ENCODE data around the gene DUSP18.

Gene DUSP18

GRCh38 chr22:30662040-30662439, 5.6 kb downstream of the DUSP18 start:
- DNase-seq (ENCODE audit: low spot score in 2 of 2) (no peak), ATAC-seq (no peak)
- Mint-ChIP-seq H3K4me3 (no peak overlapping the region), H3K9me3 (no peaks in the 10 kb centered on the region), H3K36me3 (peaks cover 50% of the 10 kb centered on the region), H3K4me1 (peaks cover 11% of the 10 kb centered on the region), H3K27ac (no peak overlapping the region)

GRCh38 chr22:30655532-30655931, 12.1 kb downstream of the DUSP18 start:
- peaks cover 13% of the 10 kb centered on the region for H3K4me1 Mint-ChIP-seq
- H3K27ac Mint-ChIP-seq, result no peak overlapping the region
- H3K36me3 Mint-ChIP-seq, result peaks cover 18% of the 10 kb centered on the region
- no peak overlapping the region for H3K4me3 Mint-ChIP-seq
- no peak for ATAC-seq
- H3K9me3 Mint-ChIP-seq, result no peaks in the 10 kb centered on the region
- DNase-seq (ENCODE audit: low spot score in 2 of 2), result no peak

GRCh38 chr22:30654361-30654760, 13.3 kb downstream of the DUSP18 start:
- no peak for ATAC-seq
- no peak overlapping the region for H3K27ac Mint-ChIP-seq

GRCh38 chr22:30652852-30653251, 14.8 kb downstream of the DUSP18 start:
- peaks cover 36% of the 10 kb centered on the region for H3K4me1 Mint-ChIP-seq
- H3K36me3 Mint-ChIP-seq, result peaks cover 15% of the 10 kb centered on the region
- no peaks in the 10 kb centered on the region for H3K9me3 Mint-ChIP-seq
- ATAC-seq (no peak), DNase-seq (ENCODE audit: low spot score in 2 of 2) (no peak)
- no peak overlapping the region for H3K4me3 Mint-ChIP-seq
- peak overlapping the region; percentile 40 for H3K27ac Mint-ChIP-seq

More at GRCh38 chr22:30654361-30654760, 13.3 kb downstream of the DUSP18 start:
- no peak for DNase-seq (ENCODE audit: low spot score in 2 of 2)
- Mint-ChIP-seq H3K9me3 (no peaks in the 10 kb centered on the region), H3K4me1 (peaks cover 21% of the 10 kb centered on the region), H3K36me3 (peaks cover 11% of the 10 kb centered on the region), H3K4me3 (no peak overlapping the region)

GRCh38 chr22:30650508-30651116, 17.1 kb downstream of the DUSP18 start:
- H3K4me1 Mint-ChIP-seq, result peaks cover 38% of the 10 kb centered on the region
- ATAC-seq, result no peak
- peaks cover 16% of the 10 kb centered on the region for H3K36me3 Mint-ChIP-seq
- peak overlapping the region; percentile 29 for H3K27ac Mint-ChIP-seq
- DNase-seq (ENCODE audit: low spot score in 2 of 2), result no peak
- no peaks in the 10 kb centered on the region for H3K9me3 Mint-ChIP-seq
- H3K4me3 Mint-ChIP-seq, result no peak overlapping the region

- peak overlapping the region; percentile 92 for H3K27ac Mint-ChIP-seq
- peak; percentile 99 for ATAC-seq
- no peaks in the 10 kb centered on the region for H3K9me3 Mint-ChIP-seq
- H3K4me3 Mint-ChIP-seq, result peak overlapping the region; percentile 37
- peaks cover 42% of the 10 kb centered on the region for H3K4me1 Mint-ChIP-seq
- DNase-seq (ENCODE audit: low spot score in 2 of 2), result peak; percentile 54 to 88
- peaks cover 16% of the 10 kb centered on the region for H3K36me3 Mint-ChIP-seq
These were observed 18.2 kb downstream of the DUSP18 start for GRCh38 chr22:30649430-30650007.

- DNase-seq (ENCODE audit: low spot score in 2 of 2) (no peak), ATAC-seq (no peak)
- H3K27ac Mint-ChIP-seq, result peak overlapping the region; percentile 92
- H3K9me3 Mint-ChIP-seq, result no peaks in the 10 kb centered on the region
- H3K36me3 Mint-ChIP-seq, result peaks cover 23% of the 10 kb centered on the region
- peaks cover 45% of the 10 kb centered on the region for H3K4me1 Mint-ChIP-seq
- peak overlapping the region; percentile 37 for H3K4me3 Mint-ChIP-seq
These were observed 18.9 kb downstream of the DUSP18 start for GRCh38 chr22:30648825-30649224.

GRCh38 chr22:30647536-30647935, 20.1 kb downstream of the DUSP18 start:
- H3K36me3 Mint-ChIP-seq, result peaks cover 28% of the 10 kb centered on the region
- no peak for ATAC-seq
- DNase-seq (ENCODE audit: low spot score in 2 of 2), result no peak
- H3K4me1 Mint-ChIP-seq, result peaks cover 53% of the 10 kb centered on the region
- peak overlapping the region; percentile 92 for H3K27ac Mint-ChIP-seq
- H3K9me3 Mint-ChIP-seq, result no peaks in the 10 kb centered on the region
- H3K4me3 Mint-ChIP-seq, result no peak overlapping the region

- H3K9me3 Mint-ChIP-seq, result no peaks in the 10 kb centered on the region
- no peak overlapping the region for H3K27ac Mint-ChIP-seq
- ATAC-seq (no peak), DNase-seq (ENCODE audit: low spot score in 2 of 2) (no peak)
- H3K4me3 Mint-ChIP-seq, result no peak overlapping the region
- H3K4me1 Mint-ChIP-seq, result peaks cover 50% of the 10 kb centered on the region
- H3K36me3 Mint-ChIP-seq, result peaks cover 32% of the 10 kb centered on the region
These were observed 21.0 kb downstream of the DUSP18 start for GRCh38 chr22:30646518-30647160.

GRCh38 chr22:30643055-30643875, 24.4 kb downstream of the DUSP18 start:
- peak overlapping the region; percentile 94 for H3K27ac Mint-ChIP-seq

GRCh38 chr22:30640839-30641430, 26.7 kb downstream of the DUSP18 start:
- no peak overlapping the region for H3K4me3 Mint-ChIP-seq
- no peak overlapping the region for H3K27ac Mint-ChIP-seq
- ATAC-seq, result no peak
- H3K36me3 Mint-ChIP-seq, result peaks cover 18% of the 10 kb centered on the region
- no peak for DNase-seq (ENCODE audit: low spot score in 2 of 2)
- peaks cover 38% of the 10 kb centered on the region for H3K4me1 Mint-ChIP-seq
- H3K9me3 Mint-ChIP-seq, result no peaks in the 10 kb centered on the region

More at GRCh38 chr22:30643055-30643875, 24.4 kb downstream of the DUSP18 start:
- Mint-ChIP-seq H3K9me3 (no peaks in the 10 kb centered on the region), H3K36me3 (peaks cover 23% of the 10 kb centered on the region), H3K4me3 (peak overlapping the region; percentile 49), H3K4me1 (peaks cover 33% of the 10 kb centered on the region)
- no peak for ATAC-seq
- no peak for DNase-seq (ENCODE audit: low spot score in 2 of 2)

GRCh38 chr22:30640361-30640760, 27.3 kb downstream of the DUSP18 start:
- ATAC-seq (no peak), DNase-seq (ENCODE audit: low spot score in 2 of 2) (no peak)
- H3K4me1 Mint-ChIP-seq, result peaks cover 41% of the 10 kb centered on the region
- H3K4me3 Mint-ChIP-seq, result no peak overlapping the region
- H3K9me3 Mint-ChIP-seq, result no peaks in the 10 kb centered on the region
- peaks cover 18% of the 10 kb centered on the region for H3K36me3 Mint-ChIP-seq
- peak overlapping the region; percentile 17 for H3K27ac Mint-ChIP-seq

GRCh38 chr22:30637701-30638114, 30.0 kb downstream of the DUSP18 start:
- no peak for ATAC-seq
- H3K27ac Mint-ChIP-seq, result peak overlapping the region; percentile 7
- DNase-seq (ENCODE audit: low spot score in 2 of 2), result no peak
- peaks cover 28% of the 10 kb centered on the region for H3K4me1 Mint-ChIP-seq
- H3K4me3 Mint-ChIP-seq, result peak overlapping the region; percentile 80
- H3K9me3 Mint-ChIP-seq, result no peaks in the 10 kb centered on the region
- peaks cover 11% of the 10 kb centered on the region for H3K36me3 Mint-ChIP-seq

- peak overlapping the region; percentile 93 for H3K27ac Mint-ChIP-seq
- H3K4me1 Mint-ChIP-seq, result peaks cover 28% of the 10 kb centered on the region
- no peaks in the 10 kb centered on the region for H3K9me3 Mint-ChIP-seq
- no peak for ATAC-seq
- peak; percentile 7 to 68 for DNase-seq (ENCODE audit: low spot score in 2 of 2)
- H3K4me3 Mint-ChIP-seq, result peak overlapping the region; percentile 80
- H3K36me3 Mint-ChIP-seq, result peaks cover 5% of the 10 kb centered on the region
These were observed 31.2 kb downstream of the DUSP18 start for GRCh38 chr22:30636226-30637077.

Measured in stimulated activated effector memory CD8-positive, alpha-beta T cell treated with anti-CD3 and anti-CD28 coated beads, Interleukin-12 subunit alpha, Interleukin-12 subunit beta, amount 100 ng/mL, for 72 hours (primary cell).